ENCODE data around the gene SEC61A1. TPM values are rescaled to one million over a fixed set of nuclear protein-coding genes. Genes with fewer than 3 reads are reported as not detected.

Gene SEC61A1
- 331 and 381 TPM in 2 replicates for total RNA-seq

GRCh38 chr3:128051837-128052594, at the start of gene SEC61A1:
Gene SEC61A1, plus strand, starts transcription at chr3:128052437. Its CDS starts 116 bp downstream, at chr3:128052553.

Other genes with a start within 250 kb of the SEC61A1 start
- 27.4 and 32.3 TPM in 2 replicates for gene MGLL, start 229.9 kb upstream of the SEC61A1 start, total RNA-seq
- gene KBTBD12, start 137.2 kb upstream of the SEC61A1 start, total RNA-seq, result not detected in 2 replicates
- gene RUVBL1, start 71.4 kb downstream of the SEC61A1 start, total RNA-seq, result 41.5 and 48.0 TPM in 2 replicates
- 5.3 and 8.5 TPM in 2 replicates for gene EEFSEC, start 101.0 kb downstream of the SEC61A1 start, total RNA-seq